PC-3 (cell line): ENCODE data around the gene PRRT1B. TPM values are rescaled to one million over a fixed set of nuclear protein-coding genes. Genes with fewer than 3 reads are reported as not detected.

Experiments used
- ATAC-seq: fragments of 200-7000 bp; cut with Tn5 transposase; 2 replicates; pipeline ENCODE4 v1.9.1; 2020; ENCODE audit warnings: mild to moderate bottlenecking, moderate library complexity
- BruUV-seq: library from RNA; stranded (reverse); fragments of 400-500 nt; replicated peaks from 2 replicates; lab custom pipeline; 2021; lab: Mats Ljungman, UMichigan
- CTCF ChIA-PET: fragments of 300-600 bp; sonication (Branson Sonifier 250); formaldehyde crosslinking; loops from one replicate; lab custom pipeline; 2022; ENCODE audit warnings: antibody characterized with exemption; lab: Charles Lee
- POLR2A ChIA-PET: fragments of 300-600 bp; sonication (Branson Sonifier 250); formaldehyde crosslinking; loops from one replicate; lab custom pipeline; 2022; ENCODE audit warnings: antibody characterized with exemption; ENCODE audit not compliant: unreplicated experiment; lab: Charles Lee
- DNase-seq: peaks from one replicate; pipeline ENCODE4 v3.0.0-alpha.2; 2015
- H2AFZ ChIP-seq: fragments of 300-600 bp; sonication (generic); 2 replicates; pipeline ENCODE4 v1.6.0; 2016; ENCODE audit warnings: antibody characterized with exemption, low read length
- H3F3A ChIP-seq: fragments of 300-600 bp; sonication (generic); one replicate; pipeline ENCODE4 v1.6.0; 2017; ENCODE audit warnings: antibody characterized with exemption, low read length, control low read depth, mild to moderate bottlenecking; ENCODE audit not compliant: unreplicated experiment
- H3K27ac ChIP-seq: fragments of 300-600 bp; sonication (generic); 2 replicates; pipeline ENCODE4 v1.5.1; 2016; ENCODE audit warnings: mild to moderate bottlenecking, low read length
- H3K27me3 ChIP-seq: fragments of 300-600 bp; sonication (generic); 2 replicates; pipeline ENCODE4 v1.6.1; 2016; ENCODE audit warnings: low read length, mixed read lengths
- H3K36me3 ChIP-seq: fragments of 300-600 bp; sonication (generic); 2 replicates; pipeline ENCODE4 v1.6.1; 2016; ENCODE audit warnings: low read depth, mixed run types, low read length, mixed read lengths
- H3K4me1 ChIP-seq: fragments of 300-600 bp; sonication (generic); 2 replicates; pipeline ENCODE4 v1.5.1; 2016; ENCODE audit warnings: low read length; ENCODE audit not compliant: insufficient read depth
- H3K4me2 ChIP-seq: fragments of 300-600 bp; sonication (generic); 2 replicates; pipeline ENCODE4 v1.6.0; 2016; ENCODE audit warnings: low read length
- H3K4me3 ChIP-seq: fragments of 300-600 bp; sonication (generic); 2 replicates; pipeline ENCODE4 v1.5.1; 2016; ENCODE audit warnings: mild to moderate bottlenecking, low read length, mixed read lengths
- H3K79me2 ChIP-seq: fragments of 300-600 bp; sonication (generic); 2 replicates; pipeline ENCODE4 v1.6.1; 2017; ENCODE audit warnings: low read length, mixed read lengths
- H3K9ac ChIP-seq: fragments of 300-600 bp; sonication (generic); 2 replicates; pipeline ENCODE4 v1.6.0; 2016; ENCODE audit warnings: mild to moderate bottlenecking, low read length
- H3K9me2 ChIP-seq: fragments of 300-600 bp; sonication (generic); replicated peaks from 2 replicates; pipeline ENCODE4 v1.6.1; 2016; ENCODE audit warnings: mixed run types, low read length, mixed read lengths
- H3K9me3 ChIP-seq: fragments of 300-600 bp; sonication (generic); 2 replicates; pipeline ENCODE4 v1.6.1; 2016; ENCODE audit warnings: low read length, mixed read lengths
- H4K20me1 ChIP-seq: fragments of 300-600 bp; sonication (generic); 2 replicates; pipeline ENCODE4 v1.6.1; 2016; ENCODE audit warnings: low read length, mixed read lengths
- EZH2 ChIP-seq: fragments of 300-600 bp; sonication (generic); IDR thresholded peaks from one replicate; pipeline ENCODE4 v1.6.1; 2017; ENCODE audit warnings: antibody characterized with exemption, mild to moderate bottlenecking, low read length; ENCODE audit not compliant: unreplicated experiment
- EZH2phosphoT487 ChIP-seq: fragments of 300-600 bp; sonication (generic); IDR thresholded peaks from 2 replicates; pipeline ENCODE4 v1.6.1; 2018; ENCODE audit warnings: mild to moderate bottlenecking, antibody characterized with exemption, low read length, borderline replicate concordance
- intact Hi-C: fragments of 100-400 bp; cut with micrococcal nuclease; formaldehyde crosslinking; loops from 2 replicates; pipeline ENCODE4 v1.9.0; 2023
- total RNA-seq: library from RNA; depleted of rRNA; stranded (reverse); fragments of >200 nt; gene quantifications from 2 replicates; pipeline ENCODE4 v1.2.3, GENCODE V29; 2014
- TF ChIP-seq, protein P1 (sequence below): fragments of 300-600 bp; sonication (generic); conservative IDR thresholded peaks from 2 replicates; pipeline ENCODE4 v1.5.1; 2017; ENCODE audit warnings: antibody characterized with exemption, low read depth, mild to moderate bottlenecking, low read length

Gene PRRT1B
- total RNA-seq, 1 experiment from 2014 or later, result not detected

DNA sequence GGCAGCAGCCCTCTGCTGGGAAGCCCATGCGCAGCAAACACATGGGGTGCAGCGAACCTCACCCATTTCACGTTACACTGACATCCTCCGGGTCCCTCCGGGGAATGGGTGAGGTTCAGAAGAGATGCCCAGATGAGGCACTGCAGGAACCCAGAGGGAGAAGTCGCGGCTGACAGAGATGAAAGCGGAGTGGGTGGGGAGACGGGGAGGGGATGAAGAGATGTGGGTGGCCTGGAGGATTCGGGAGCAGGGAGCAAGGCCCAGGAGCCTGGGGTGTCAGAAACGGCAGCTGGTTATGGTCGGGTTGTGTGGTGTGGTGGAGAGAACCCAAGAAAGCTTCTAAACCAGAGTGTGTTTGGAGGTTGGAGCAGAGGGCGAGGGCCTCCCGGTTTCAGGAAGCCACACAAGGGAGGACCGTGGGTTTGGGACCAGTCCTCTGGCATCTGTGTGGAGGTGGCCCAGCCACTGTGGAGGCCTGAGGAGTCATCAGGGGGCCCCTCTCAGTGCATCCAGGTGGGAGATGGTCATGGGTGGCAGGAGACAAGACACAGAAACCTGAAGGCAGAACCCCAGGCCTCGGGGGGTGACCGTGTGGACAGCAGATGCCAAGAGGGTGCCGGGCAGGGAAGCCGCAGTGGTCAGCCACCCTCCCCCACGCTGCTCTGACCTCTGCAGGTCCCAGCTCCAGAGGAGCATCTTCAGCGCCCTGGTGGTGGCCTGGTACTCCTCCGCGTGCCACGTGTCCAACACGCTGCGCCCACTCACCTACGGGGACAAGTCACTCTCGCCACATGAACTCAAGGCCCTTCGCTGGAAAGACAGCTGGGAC, 22.9 kb upstream of the PRRT1B start:
- ChIA-PET POLR2A (no interaction called here), CTCF (no interaction called here)
- H2AFZ ChIP-seq, result no peak overlapping the region
- H3K27ac ChIP-seq, result no peak overlapping the region
- H3K4me1 ChIP-seq, result no peaks in the 10 kb centered on the region
- H3K9me3 ChIP-seq, result no peaks in the 10 kb centered on the region
- H3K79me2 ChIP-seq, result no peaks in the 10 kb centered on the region
- intact Hi-C loops, result no loop called here
- DNase-seq, result no peak
- H3K4me3 ChIP-seq, result no peak overlapping the region
- no peaks in the 10 kb centered on the region for H4K20me1 ChIP-seq
- BruUV-seq, result no TSS peak
- H3K4me2 ChIP-seq, result no peak overlapping the region
- no peaks in the 10 kb centered on the region for H3F3A ChIP-seq
- no peaks in the 10 kb centered on the region for H3K9me2 ChIP-seq
- TF ChIP-seq EZH2, result no peak
- TF ChIP-seq, protein P1, sequence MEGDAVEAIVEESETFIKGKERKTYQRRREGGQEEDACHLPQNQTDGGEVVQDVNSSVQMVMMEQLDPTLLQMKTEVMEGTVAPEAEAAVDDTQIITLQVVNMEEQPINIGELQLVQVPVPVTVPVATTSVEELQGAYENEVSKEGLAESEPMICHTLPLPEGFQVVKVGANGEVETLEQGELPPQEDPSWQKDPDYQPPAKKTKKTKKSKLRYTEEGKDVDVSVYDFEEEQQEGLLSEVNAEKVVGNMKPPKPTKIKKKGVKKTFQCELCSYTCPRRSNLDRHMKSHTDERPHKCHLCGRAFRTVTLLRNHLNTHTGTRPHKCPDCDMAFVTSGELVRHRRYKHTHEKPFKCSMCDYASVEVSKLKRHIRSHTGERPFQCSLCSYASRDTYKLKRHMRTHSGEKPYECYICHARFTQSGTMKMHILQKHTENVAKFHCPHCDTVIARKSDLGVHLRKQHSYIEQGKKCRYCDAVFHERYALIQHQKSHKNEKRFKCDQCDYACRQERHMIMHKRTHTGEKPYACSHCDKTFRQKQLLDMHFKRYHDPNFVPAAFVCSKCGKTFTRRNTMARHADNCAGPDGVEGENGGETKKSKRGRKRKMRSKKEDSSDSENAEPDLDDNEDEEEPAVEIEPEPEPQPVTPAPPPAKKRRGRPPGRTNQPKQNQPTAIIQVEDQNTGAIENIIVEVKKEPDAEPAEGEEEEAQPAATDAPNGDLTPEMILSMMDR, result no peak
- no peak for TF ChIP-seq EZH2phosphoT487
- no peaks in the 10 kb centered on the region for H3K27me3 ChIP-seq
- no peak for ATAC-seq
- H3K36me3 ChIP-seq, result no peaks in the 10 kb centered on the region
- no peak overlapping the region for H3K9ac ChIP-seq

DNA sequence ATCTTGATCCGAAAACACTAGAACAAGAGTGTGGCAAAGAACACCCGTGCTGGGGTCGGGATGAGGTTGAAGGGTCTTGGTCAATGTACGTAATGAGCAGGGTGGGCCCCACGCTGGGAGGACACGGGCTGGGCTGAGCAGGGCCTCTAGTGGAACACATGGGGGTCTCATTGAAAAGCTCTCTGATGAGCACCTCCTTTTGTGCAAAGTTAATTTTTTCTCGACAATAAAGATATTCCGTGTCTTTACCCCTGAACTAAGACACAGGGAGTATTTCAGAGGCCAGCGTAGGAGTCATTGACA, 22.3 kb upstream of the PRRT1B start:
- no peak for DNase-seq
- Histone ChIP-seq H3F3A (no peaks in the 10 kb centered on the region), H3K9ac (no peak overlapping the region), H3K4me2 (no peak overlapping the region), H3K27ac (no peak overlapping the region), H3K9me3 (no peaks in the 10 kb centered on the region), H3K36me3 (no peaks in the 10 kb centered on the region), H4K20me1 (no peaks in the 10 kb centered on the region), H2AFZ (no peak overlapping the region), H3K9me2 (no peaks in the 10 kb centered on the region), H3K79me2 (no peaks in the 10 kb centered on the region), H3K4me1 (no peaks in the 10 kb centered on the region), H3K4me3 (no peak overlapping the region), H3K27me3 (no peaks in the 10 kb centered on the region)
- POLR2A ChIA-PET, result no interaction called here
- BruUV-seq, result no TSS peak
- TF ChIP-seq, protein P1, result no peak
- TF ChIP-seq EZH2phosphoT487, result no peak
- no peak for TF ChIP-seq EZH2
- ATAC-seq, result no peak
- intact Hi-C loops, result no loop called here
- CTCF ChIA-PET, result no interaction called here
